HepG2 (cell line): ENCODE results near the gene TEAD3. TPM values are rescaled to one million over a fixed set of nuclear protein-coding genes. Genes with fewer than 3 reads are reported as not detected.
A peak's percentile ranks its signal among the peaks of the same experiment; 100 is the strongest.

Experiments used
- MAF1 ChIP-seq: sonication (generic); formaldehyde crosslinking; IDR thresholded peaks from 2 replicates; pipeline ENCODE4 v1.5.0; 2020; ENCODE audit warnings: missing genetic modification reagents, borderline replicate concordance
- NAIF1 ChIP-seq: sonication (generic); formaldehyde crosslinking; IDR thresholded peaks from 2 replicates; pipeline ENCODE4 v1.5.0; 2020; ENCODE audit warnings: mild to moderate bottlenecking, missing genetic modification reagents, borderline replicate concordance
- ZMYM4 ChIP-seq: sonication (generic); formaldehyde crosslinking; IDR thresholded peaks from 2 replicates; pipeline ENCODE4 v1.8.1; 2023; ENCODE audit warnings: mild to moderate bottlenecking, missing genetic modification reagents
- polyA plus RNA-seq, 8 experiments: library from polyadenylated mRNA; depleted of rRNA in 3 of 8; stranded (reverse) in 7 of 8; unstranded in 1 of 8; fragments of >200 nt; fragmentation: Illumina TruSeq in 4 of 8; extraction: Trizol in 4 of 8; gene quantifications; 2 replicates each; pipeline versions ENCODE4 v1.2.1 to v1.2.3, GENCODE V29; 2011 to 2016; ENCODE audit warnings: low read depth in 4 of 8, missing spikeins in 1 of 8, mixed read lengths in 1 of 8; ENCODE audit not compliant: insufficient read depth in 1 of 8
- total RNA-seq, 5 experiments: library from RNA; depleted of rRNA; stranded (reverse); fragments of >200 nt; fragmentation: Illumina TruSeq; extraction: Trizol; gene quantifications; 2 replicates each; pipeline ENCODE4 v1.2.3, GENCODE V29; 2016; ENCODE audit warnings: low read depth in 1 of 5
- TF ChIP-seq, protein P1 (sequence below): sonication (generic); formaldehyde crosslinking; IDR thresholded peaks from 2 replicates; pipeline ENCODE4 v1.4.0; 2020; ENCODE audit warnings: mild to moderate bottlenecking, missing genetic modification reagents, borderline replicate concordance
- TF ChIP-seq, protein P2 (sequence below): sonication (generic); formaldehyde crosslinking; IDR thresholded peaks from 2 replicates; pipeline ENCODE4 v1.8.0; 2022; ENCODE audit warnings: mild to moderate bottlenecking, missing genetic modification reagents, moderate library complexity
- TF ChIP-seq, protein P3 (sequence below): sonication (generic); formaldehyde crosslinking; IDR thresholded peaks from 2 replicates; pipeline ENCODE4 v1.9.0; 2022; ENCODE audit warnings: low read depth, missing genetic modification reagents

Gene TEAD3
- total and polyA plus RNA-seq, 2 of the 13 experiments (the other 11 are each of a cell fraction or from before 2014, with no cell fraction given) = 15.1 to 16.5 TPM

DNA sequence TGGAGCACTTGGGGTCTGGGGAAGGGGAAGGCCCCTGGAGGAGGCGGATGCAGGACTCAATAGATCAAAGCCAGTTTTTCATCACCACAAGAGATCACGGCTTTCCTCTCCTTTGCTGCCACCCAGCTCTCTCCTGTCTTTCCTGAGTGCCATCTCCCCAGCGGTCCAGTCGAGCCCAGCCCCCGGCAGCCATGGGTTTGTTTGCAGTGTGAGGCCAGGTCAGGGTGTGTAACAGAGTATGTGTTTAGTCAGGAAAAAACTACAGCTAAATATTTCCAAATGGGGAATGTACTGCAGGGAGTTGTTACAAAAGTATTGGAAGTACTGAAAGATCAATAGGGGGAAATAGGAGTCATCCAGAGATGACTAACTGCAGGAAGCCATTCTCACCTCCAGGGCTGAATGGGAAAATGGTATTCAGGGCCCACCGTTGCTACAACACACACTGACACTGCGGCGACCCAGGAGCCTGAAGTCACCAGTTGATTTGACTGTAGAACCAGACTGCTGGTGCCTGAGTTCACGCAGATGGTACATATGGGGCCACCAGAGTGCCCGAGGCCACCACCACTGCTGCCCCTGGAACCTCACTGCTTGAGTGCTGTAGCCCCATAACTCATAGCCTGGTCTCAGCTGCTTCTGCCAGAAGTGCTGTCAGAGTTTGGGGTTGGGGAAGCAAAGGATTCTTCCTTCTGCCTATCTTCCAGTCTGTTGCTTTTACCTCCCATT is 68.3 kb downstream of the TEAD3 start (continued):
- TF ChIP-seq, protein P1, sequence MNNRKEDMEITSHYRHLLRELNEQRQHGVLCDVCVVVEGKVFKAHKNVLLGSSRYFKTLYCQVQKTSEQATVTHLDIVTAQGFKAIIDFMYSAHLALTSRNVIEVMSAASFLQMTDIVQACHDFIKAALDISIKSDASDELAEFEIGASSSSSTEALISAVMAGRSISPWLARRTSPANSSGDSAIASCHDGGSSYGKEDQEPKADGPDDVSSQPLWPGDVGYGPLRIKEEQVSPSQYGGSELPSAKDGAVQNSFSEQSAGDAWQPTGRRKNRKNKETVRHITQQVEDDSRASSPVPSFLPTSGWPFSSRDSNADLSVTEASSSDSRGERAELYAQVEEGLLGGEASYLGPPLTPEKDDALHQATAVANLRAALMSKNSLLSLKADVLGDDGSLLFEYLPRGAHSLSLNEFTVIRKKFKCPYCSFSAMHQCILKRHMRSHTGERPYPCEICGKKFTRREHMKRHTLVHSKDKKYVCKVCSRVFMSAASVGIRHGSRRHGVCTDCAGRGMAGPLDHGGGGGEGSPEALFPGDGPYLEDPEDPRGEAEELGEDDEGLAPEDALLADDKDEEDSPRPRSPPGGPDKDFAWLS (CRISPR knock-in tag) = peak; percentile 74; the same call in 1 of the 2 replicates
- TF ChIP-seq ZMYM4 (CRISPR knock-in tag) = peak; percentile 58; the same call in 1 of the 2 replicates
- TF ChIP-seq, protein P2, sequence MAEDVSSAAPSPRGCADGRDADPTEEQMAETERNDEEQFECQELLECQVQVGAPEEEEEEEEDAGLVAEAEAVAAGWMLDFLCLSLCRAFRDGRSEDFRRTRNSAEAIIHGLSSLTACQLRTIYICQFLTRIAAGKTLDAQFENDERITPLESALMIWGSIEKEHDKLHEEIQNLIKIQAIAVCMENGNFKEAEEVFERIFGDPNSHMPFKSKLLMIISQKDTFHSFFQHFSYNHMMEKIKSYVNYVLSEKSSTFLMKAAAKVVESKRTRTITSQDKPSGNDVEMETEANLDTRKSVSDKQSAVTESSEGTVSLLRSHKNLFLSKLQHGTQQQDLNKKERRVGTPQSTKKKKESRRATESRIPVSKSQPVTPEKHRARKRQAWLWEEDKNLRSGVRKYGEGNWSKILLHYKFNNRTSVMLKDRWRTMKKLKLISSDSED (CRISPR knock-in tag) = no peak
- TF ChIP-seq MAF1 = no peak
- TF ChIP-seq, protein P3, sequence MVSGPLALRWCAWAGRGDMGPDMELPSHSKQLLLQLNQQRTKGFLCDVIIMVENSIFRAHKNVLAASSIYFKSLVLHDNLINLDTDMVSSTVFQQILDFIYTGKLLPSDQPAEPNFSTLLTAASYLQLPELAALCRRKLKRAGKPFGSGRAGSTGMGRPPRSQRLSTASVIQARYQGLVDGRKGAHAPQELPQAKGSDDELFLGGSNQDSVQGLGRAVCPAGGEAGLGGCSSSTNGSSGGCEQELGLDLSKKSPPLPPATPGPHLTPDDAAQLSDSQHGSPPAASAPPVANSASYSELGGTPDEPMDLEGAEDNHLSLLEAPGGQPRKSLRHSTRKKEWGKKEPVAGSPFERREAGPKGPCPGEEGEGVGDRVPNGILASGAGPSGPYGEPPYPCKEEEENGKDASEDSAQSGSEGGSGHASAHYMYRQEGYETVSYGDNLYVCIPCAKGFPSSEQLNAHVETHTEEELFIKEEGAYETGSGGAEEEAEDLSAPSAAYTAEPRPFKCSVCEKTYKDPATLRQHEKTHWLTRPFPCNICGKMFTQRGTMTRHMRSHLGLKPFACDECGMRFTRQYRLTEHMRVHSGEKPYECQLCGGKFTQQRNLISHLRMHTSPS (CRISPR knock-in tag) = peak; percentile 78; the same call in 1 of the 2 replicates
- no peak for TF ChIP-seq NAIF1 (CRISPR knock-in tag)
